Central memory CD4-positive, alpha-beta T cell (primary cell): ENCODE measurements around the gene RPRD1A.

Experiments used
- DNase-seq: peaks from one replicate; pipeline ENCODE4 v3.0.0; 2022

Gene RPRD1A

DNA sequence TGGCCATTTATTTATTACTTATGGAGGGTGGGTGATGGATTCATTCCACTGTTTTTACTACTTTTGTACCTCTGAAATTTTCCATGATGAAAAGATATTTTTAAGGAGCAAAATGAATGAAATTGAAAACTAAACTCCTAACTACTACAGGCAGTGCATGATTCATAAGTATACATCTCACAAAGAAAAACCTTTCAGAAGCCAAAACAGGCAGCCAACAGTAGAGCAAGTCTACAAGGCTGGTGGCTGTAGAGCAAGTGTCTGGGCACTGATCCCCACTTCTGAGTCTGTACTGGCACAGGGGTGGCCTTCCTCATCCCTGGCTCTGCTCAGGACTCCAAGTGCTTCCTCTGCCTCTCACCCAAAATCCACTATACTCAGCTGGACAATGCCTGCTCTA is 103.0 kb downstream of the RPRD1A start:
- DNase-seq: no peak

DNA sequence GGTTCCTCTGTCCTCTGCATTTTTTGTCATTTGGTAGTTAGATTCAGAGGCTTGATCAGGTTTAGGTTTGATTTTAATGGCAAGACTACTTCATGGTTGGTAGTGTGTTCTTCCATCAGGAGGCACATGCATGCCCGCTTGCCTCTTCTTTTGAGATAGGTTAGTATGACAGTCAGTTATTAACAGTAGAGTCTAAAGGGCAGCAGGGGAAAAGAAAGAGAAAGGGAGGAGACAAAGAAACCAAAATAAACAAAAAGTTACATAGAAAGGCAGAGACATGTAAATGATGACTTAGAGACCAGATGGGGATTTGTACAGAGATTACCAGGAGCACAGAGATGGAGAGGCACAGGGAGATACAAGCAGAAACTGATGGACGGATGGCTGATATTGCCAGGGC is 105.0 kb downstream of the RPRD1A start:
- no peak for DNase-seq

DNA sequence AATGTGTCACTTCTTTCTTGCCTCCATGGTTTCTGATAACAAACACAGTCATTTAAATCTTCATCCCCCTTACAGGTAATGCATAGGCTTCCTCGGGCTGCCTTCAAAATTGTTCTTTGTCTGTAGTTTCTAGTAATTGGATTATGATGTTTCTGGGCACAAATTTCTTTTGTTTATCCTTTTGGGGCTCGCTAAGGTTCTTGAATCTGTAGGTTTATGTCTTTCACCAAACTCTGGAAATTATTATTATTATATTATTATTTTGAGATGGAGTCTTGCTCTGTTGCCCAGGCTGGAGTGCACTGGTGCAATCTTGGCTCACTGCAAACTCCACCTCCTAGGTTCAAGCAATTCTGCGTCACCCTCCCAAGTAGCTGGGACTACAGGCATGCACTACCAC is 111.1 kb downstream of the RPRD1A start:
- DNase-seq: no peak

DNA sequence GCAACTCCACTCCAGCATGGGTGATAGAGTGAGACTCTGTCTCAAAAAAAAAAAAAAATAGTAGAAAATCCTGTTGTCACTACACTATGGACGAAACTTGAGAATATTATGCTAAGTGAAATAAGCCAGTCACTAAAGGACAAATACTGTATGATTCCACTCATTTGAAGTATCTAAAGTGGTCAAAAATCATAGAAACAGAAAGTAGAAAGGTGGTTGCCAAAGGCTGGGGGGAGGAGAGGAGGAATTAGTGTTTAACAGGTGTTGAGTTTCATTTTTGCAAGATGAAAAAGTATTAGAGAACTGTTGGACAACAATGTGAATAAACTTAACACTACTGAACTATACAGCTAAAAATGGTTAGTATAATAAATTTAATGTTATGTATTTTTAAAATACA is 113.7 kb downstream of the RPRD1A start:
- DNase-seq: no peak

DNA sequence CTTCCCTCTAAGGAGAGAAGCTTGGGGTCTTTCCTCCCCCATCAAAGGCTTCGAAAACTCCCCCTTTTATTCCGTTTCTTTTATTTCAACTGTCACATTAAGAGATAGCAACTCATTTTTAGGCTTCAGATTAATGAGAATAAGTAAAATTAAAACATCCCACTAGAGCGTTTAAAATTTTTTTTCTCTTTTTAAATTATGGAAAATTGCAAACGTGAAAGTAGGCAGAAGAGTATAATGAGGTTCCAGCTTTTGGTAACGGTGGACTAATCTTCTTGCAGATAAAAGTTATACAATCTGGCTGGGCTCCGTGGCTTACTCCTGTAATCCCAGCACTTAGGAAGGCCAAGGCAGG is 116.8 kb downstream of the RPRD1A start:
- DNase-seq: no peak

DNA sequence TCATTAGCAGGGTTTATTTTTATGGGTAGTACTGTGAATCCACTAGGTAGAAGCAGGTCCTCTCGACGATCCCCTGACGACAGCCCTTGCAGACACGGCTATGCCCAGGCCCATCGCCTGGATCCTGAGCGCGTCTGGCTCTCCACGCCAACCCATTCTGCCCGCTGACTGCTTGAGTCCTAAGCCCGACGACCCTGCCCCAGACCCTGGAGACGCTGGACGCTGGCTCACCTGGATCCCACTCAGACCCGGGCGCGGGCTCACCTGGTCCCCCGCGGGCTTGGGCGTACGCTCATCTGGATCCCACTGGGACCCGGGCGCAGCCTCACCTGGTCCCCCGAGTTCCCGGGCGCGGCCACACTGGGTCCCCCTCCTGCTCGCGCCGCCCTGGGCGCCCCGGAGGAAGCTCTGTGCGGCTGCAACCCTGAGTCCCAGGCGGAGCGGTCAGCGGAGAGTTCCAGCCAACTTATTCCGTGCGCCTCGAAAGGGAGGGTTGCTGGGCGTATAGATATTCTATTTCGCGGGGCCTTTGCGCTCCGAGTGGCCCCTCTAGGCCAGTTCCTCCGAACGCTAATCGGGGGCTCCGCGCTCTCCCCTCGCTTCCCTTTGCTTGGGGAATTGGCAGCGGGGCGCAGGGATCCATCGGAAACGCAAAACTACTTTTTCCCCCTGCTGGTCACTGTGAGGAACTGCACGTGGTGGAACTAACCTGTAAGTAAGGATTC is 117.3 kb downstream of the RPRD1A start:
- peak; percentile 59 for DNase-seq

DNA sequence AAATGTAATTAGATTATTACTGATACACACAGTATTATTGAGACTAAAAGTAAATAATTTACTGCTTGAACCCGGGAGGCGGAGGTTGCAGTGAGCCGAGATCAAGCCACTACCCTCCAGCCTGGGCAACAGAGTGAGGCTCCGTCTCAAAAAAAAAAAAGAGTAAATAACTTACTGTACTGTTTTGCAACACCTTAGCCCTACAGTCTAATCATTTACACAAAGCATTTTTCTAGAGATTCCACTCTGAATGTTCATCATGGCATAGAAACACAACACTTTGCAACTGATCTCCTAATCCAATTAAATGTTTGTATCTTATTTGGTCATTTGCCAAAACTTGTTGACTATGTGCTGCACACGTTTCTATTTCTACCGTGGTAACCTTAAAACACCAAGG is 118.3 kb downstream of the RPRD1A start:
- no peak for DNase-seq

DNA sequence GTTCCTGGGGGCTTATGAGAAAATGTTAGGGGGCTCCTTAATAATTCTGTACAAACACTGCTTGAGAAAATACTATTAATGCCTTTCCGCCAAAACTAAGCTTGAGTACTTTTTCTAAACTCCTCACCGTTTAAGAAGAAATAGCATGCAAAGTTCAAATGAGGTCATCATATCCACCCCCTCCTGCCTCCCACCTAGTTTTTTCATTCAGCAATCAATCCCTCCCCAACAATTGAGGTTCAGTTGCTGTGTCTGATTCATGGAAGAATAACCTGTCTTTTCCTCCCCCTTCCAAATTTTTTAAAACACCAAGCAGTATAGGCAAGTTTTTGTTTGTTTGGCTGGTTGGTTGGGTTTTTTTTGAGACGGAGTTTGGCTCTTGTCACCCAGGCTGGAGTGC is 119.3 kb downstream of the RPRD1A start:
- no peak for DNase-seq

DNA sequence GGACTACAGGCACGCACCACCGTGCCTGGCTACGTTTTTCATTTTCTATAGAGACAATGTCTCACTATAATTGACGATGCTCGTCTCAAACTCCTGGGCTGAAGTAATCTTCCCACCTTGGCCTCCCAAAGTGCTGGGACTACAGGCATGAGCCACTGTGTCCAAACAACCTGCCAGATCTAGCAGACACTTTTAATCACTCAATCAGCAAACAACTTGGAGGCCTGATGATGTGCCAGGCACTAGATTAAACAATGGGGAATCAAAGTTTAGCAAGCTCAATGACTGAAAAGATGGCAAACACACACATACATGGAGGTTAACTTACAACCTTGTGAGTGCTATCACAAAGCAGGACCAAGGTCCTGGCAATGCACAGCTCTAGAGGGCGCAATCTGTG is 124.7 kb downstream of the RPRD1A start:
- DNase-seq: no peak

DNA sequence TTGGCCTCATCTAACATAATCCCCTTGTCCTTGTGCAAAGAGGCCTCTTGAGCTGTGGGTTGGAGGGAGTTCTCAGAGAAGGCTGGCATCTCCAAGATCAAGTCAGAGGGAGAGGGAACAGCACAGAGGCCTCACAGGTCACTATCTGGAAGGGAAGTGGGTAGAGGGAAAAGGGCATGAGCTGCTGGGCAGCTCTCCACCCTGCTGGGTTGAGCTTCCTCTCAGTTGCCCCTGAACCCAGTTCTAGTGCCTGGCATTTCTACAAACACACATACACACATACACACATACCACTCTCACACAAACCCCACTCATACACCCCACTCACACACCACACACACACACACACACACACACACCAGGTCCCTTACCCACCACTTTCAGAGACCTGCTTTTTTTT is 125.2 kb downstream of the RPRD1A start:
- no peak for DNase-seq

DNA sequence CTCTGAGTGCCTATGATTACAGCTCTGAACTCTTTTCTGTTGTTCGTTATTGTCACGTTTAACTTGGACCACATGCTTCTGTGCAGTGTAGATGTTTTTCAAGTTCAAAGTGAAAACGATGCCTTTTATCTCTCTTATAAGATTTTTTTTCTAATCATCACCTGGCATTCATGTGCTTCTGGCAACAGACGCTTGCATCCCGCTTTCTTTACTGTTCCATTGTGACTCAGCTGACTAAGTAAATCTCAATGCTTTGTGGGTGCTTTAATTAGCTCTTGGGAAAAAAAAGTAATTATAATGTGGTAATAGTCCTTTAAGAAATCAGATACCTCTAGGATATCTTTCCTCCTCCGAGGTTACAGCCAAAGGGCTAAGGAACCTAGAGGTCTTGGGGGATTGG is 126.1 kb downstream of the RPRD1A start:
- DNase-seq: no peak
